IMR-90 (cell line): ENCODE data around the gene RNF182. TPM values are rescaled to one million over a fixed set of nuclear protein-coding genes. Genes with fewer than 3 reads are reported as not detected.

ENCODE experiments used
- ATAC-seq: fragments of 200-7000 bp; cut with Tn5 transposase; 2 replicates; pipeline ENCODE4 v1.9.1; 2020; ENCODE audit warnings: low read depth, mild to moderate bottlenecking, moderate library complexity
- BruUV-seq: library from RNA; stranded (reverse); fragments of 400-500 nt; replicated peaks from 2 replicates; lab custom pipeline; 2021; lab: Mats Ljungman, UMichigan
- CTCF ChIA-PET: fragments of 300-600 bp; formaldehyde crosslinking; extraction: SDS; loops from one replicate; lab custom pipeline; 2021; ENCODE audit warnings: antibody characterized with exemption; lab: Yijun Ruan, JAX
- POLR2A ChIA-PET: fragments of 300-600 bp; sonication (Branson Sonifier 250); formaldehyde crosslinking; loops from one replicate; lab custom pipeline; 2022; ENCODE audit warnings: antibody characterized with exemption; ENCODE audit not compliant: unreplicated experiment; lab: Charles Lee
- DNase-seq: peaks from one replicate; pipeline ENCODE4 v3.0.0; 2013
- H2AFZ ChIP-seq: replicated peaks from 2 replicates; pipeline ENCODE3; 2013; ENCODE audit warnings: low read length, mild to moderate bottlenecking; ENCODE audit not compliant: poor library complexity
- H2AK5ac ChIP-seq: 2 replicates; pipeline ENCODE4 v1.6.1; 2013; ENCODE audit warnings: low read depth, low read length, inconsistent platforms
- H2AK9ac ChIP-seq: replicated peaks from 2 replicates; pipeline ENCODE3; 2013; ENCODE audit warnings: mild to moderate bottlenecking, low read depth, low read length, moderate library complexity; ENCODE audit not compliant: poor library complexity
- H2BK120ac ChIP-seq: 2 replicates; pipeline ENCODE4 v1.6.1; 2013; ENCODE audit warnings: low read depth, low read length, inconsistent platforms
- H2BK15ac ChIP-seq: 3 replicates; pipeline ENCODE4 v1.6.1; 2013; ENCODE audit warnings: low read depth, low read length, inconsistent platforms
- H2BK20ac ChIP-seq: 2 replicates; pipeline ENCODE4 v1.6.1; 2013; ENCODE audit warnings: low read depth, mild to moderate bottlenecking, inconsistent platforms, low read length, moderate library complexity
- H2BK5ac ChIP-seq: 2 replicates; pipeline ENCODE4 v1.6.1; 2013; ENCODE audit warnings: mild to moderate bottlenecking, low read depth, low read length, inconsistent platforms; ENCODE audit not compliant: poor library complexity, severe bottlenecking
- H3K14ac ChIP-seq: replicated peaks from 2 replicates; pipeline ENCODE4 v1.6.1; 2013; ENCODE audit warnings: low read depth, low read length, inconsistent platforms
- H3K18ac ChIP-seq: 2 replicates; pipeline ENCODE4 v1.6.1; 2013; ENCODE audit warnings: low read depth, low read length, control low read depth
- H3K23ac ChIP-seq: 2 replicates; pipeline ENCODE4 v1.6.1; 2013; ENCODE audit warnings: low read depth, low read length, inconsistent platforms
- H3K27ac ChIP-seq: 2 replicates; pipeline ENCODE4 v1.5.1; 2013; ENCODE audit warnings: mild to moderate bottlenecking, control low read depth, low read length; ENCODE audit not compliant: insufficient read depth
- H3K27me3 ChIP-seq: 2 replicates; pipeline ENCODE4 v1.6.1; 2013; ENCODE audit warnings: low read length; ENCODE audit not compliant: control insufficient read depth, insufficient read depth
- H3K36me3 ChIP-seq: 2 replicates; pipeline ENCODE4 v1.6.1; 2013; ENCODE audit warnings: low read length, mixed read lengths; ENCODE audit not compliant: control insufficient read depth, insufficient read depth
- H3K4ac ChIP-seq: 2 replicates; pipeline ENCODE4 v1.6.1; 2013; ENCODE audit warnings: low read depth, low read length, inconsistent platforms
- H3K4me1 ChIP-seq: 2 replicates; pipeline ENCODE4 v1.6.1; 2013; ENCODE audit warnings: low read length, mixed read lengths; ENCODE audit not compliant: control insufficient read depth, insufficient read depth
- H3K4me2 ChIP-seq: 2 replicates; pipeline ENCODE4 v1.6.1; 2013; ENCODE audit warnings: low read depth, mild to moderate bottlenecking, control low read depth, low read length, moderate library complexity
- H3K4me3 ChIP-seq: 2 replicates; pipeline ENCODE4 v1.5.1; 2013; ENCODE audit warnings: low read depth, mild to moderate bottlenecking, control low read depth, low read length, moderate library complexity; ENCODE audit not compliant: insufficient read depth
- H3K56ac ChIP-seq: 2 replicates; pipeline ENCODE4 v1.6.1; 2013; ENCODE audit warnings: low read length, inconsistent platforms; ENCODE audit not compliant: insufficient read depth; ENCODE audit errors: extremely low read depth
- H3K79me1 ChIP-seq, 2 experiments: 2 replicates each; pipeline ENCODE4 v1.6.1; 2013; ENCODE audit warnings: low read length in 2 of 2, inconsistent platforms in 1 of 2, low read depth in 1 of 2
- H3K9ac ChIP-seq: 2 replicates; pipeline ENCODE4 v1.6.1; 2013; ENCODE audit warnings: low read depth, low read length, control low read depth
- H3K9me1 ChIP-seq: 2 replicates; pipeline ENCODE4 v1.6.1; 2013; ENCODE audit warnings: low read length, inconsistent platforms; ENCODE audit not compliant: insufficient read depth
- H3K9me3 ChIP-seq: 2 replicates; pipeline ENCODE4 v1.6.1; 2013; ENCODE audit warnings: low read length; ENCODE audit not compliant: control insufficient read depth, insufficient read depth
- H4K20me1 ChIP-seq: 2 replicates; pipeline ENCODE4 v1.6.1; 2013; ENCODE audit warnings: low read length, inconsistent platforms; ENCODE audit not compliant: insufficient read depth
- H4K5ac ChIP-seq: 2 replicates; pipeline ENCODE4 v1.6.1; 2013; ENCODE audit warnings: mild to moderate bottlenecking, low read depth, low read length, control low read depth
- H4K8ac ChIP-seq, 2 experiments: 2 replicates each; pipeline ENCODE4 v1.6.1; 2013; ENCODE audit warnings: low read depth in 2 of 2, low read length in 2 of 2, control low read depth in 1 of 2, inconsistent platforms in 1 of 2
- H4K91ac ChIP-seq: 2 replicates; pipeline ENCODE4 v1.6.1; 2013; ENCODE audit warnings: low read depth, low read length, inconsistent platforms; ENCODE audit not compliant: insufficient read depth
- CEBPB ChIP-seq: IDR thresholded peaks from 2 replicates; pipeline ENCODE4 v1.6.1; 2012; ENCODE audit warnings: low read depth, low read length, improper control_type of control experiment
- CHD1 ChIP-seq: IDR thresholded peaks from 2 replicates; pipeline ENCODE4 v1.6.1; 2012; ENCODE audit warnings: low read depth, low read length, improper control_type of control experiment
- CTCF ChIP-seq: conservative IDR thresholded peaks from 2 replicates; pipeline ENCODE4 v1.5.1; 2012; ENCODE audit warnings: mild to moderate bottlenecking, low read depth, low read length, improper control_type of control experiment
- FOS ChIP-seq: fragments of 150-350 bp; IDR thresholded peaks from 2 replicates; pipeline ENCODE4 v1.6.1; 2016; ENCODE audit warnings: low read depth, low read length
- MAZ ChIP-seq: IDR thresholded peaks from 2 replicates; pipeline ENCODE4 v1.6.1; 2012; ENCODE audit warnings: low read depth, mild to moderate bottlenecking, low read length, improper control_type of control experiment, moderate library complexity, borderline replicate concordance
- NFE2L2 ChIP-seq: fragments of 150-350 bp; IDR thresholded peaks from 2 replicates; pipeline ENCODE4 v1.6.1; 2016; ENCODE audit warnings: low read depth, mild to moderate bottlenecking, low read length
- POLR2A ChIP-seq: IDR thresholded peaks from 2 replicates; pipeline ENCODE4 v1.6.1; 2012; ENCODE audit warnings: mild to moderate bottlenecking, low read depth, low read length
- RAD21 ChIP-seq: IDR thresholded peaks from 2 replicates; pipeline ENCODE4 v1.6.1; 2012; ENCODE audit warnings: low read length, improper control_type of control experiment
- RCOR1 ChIP-seq: IDR thresholded peaks from 2 replicates; pipeline ENCODE4 v1.6.1; 2012; ENCODE audit warnings: mild to moderate bottlenecking, low read length, improper control_type of control experiment; ENCODE audit not compliant: insufficient replicate concordance
- RFX5 ChIP-seq: IDR thresholded peaks from 2 replicates; pipeline ENCODE4 v1.8.0; 2012; ENCODE audit warnings: low read depth, mild to moderate bottlenecking, low read length, moderate library complexity
- SMC3 ChIP-seq: fragments of 150-350 bp; IDR thresholded peaks from 2 replicates; pipeline ENCODE4 v1.6.1; 2016; ENCODE audit warnings: low read depth, mild to moderate bottlenecking, antibody characterized with exemption, low read length, moderate library complexity
- USF2 ChIP-seq: fragments of 150-350 bp; IDR thresholded peaks from 2 replicates; pipeline ENCODE4 v1.6.1; 2017; ENCODE audit warnings: mild to moderate bottlenecking, antibody characterized with exemption, low read length, low read depth
- WGBS, 2 experiments: methylation state at CpG; one replicate each; pipeline versions ENCODE4 v1.1.5 to v1.1.7; 2013; ENCODE audit warnings: missing lambda C conversion rate in 2 of 2; ENCODE audit not compliant: insufficient read length in 1 of 2; ENCODE audit errors: extremely low coverage in 2 of 2; 5-methylcytosine and 5-hydroxymethylcytosine counted together
- dilution Hi-C: fragments of 300-500 bp; cut with HindIII; formaldehyde crosslinking; loops from one replicate; pipeline ENCODE4 v1.14.3; 2018; ENCODE audit warnings: low sequenced_read_pairs; ENCODE audit not compliant: unreplicated experiment
- in situ Hi-C: fragments of 300-500 bp; cut with MboI; formaldehyde crosslinking; loops from 3 replicates; pipeline ENCODE4 v1.14.3; 2019; ENCODE audit warnings: low sequenced_read_pairs, inconsistent platforms, mixed read lengths
- intact Hi-C: fragments of 100-400 bp; cut with micrococcal nuclease; formaldehyde crosslinking; loops from 2 replicates; pipeline ENCODE4 v1.10.0; 2022
- polyA plus RNA-seq, 3 experiments: library from polyadenylated mRNA; depleted of rRNA; stranded (reverse); fragments of >200 nt; gene quantifications; 2 replicates each; pipeline ENCODE4 v1.2.3, GENCODE V29; 2012; ENCODE audit warnings: low replicate concordance in 1 of 3
- total RNA-seq: library from RNA; depleted of rRNA; stranded (reverse); fragments of >200 nt; gene quantifications from 2 replicates; pipeline ENCODE4 v1.2.3, GENCODE V29; 2012
- TF ChIP-seq, protein P1 (sequence below): fragments of 150-350 bp; IDR thresholded peaks from 2 replicates; pipeline ENCODE4 v1.6.1; 2016; ENCODE audit warnings: low read depth, mild to moderate bottlenecking, low read length, moderate library complexity, borderline replicate concordance

RNF182 gene
- total and polyA plus RNA-seq, 2 of the 4 experiments (the other 2 are of a cell fraction): 4.1 to 9.1 TPM

DNA sequence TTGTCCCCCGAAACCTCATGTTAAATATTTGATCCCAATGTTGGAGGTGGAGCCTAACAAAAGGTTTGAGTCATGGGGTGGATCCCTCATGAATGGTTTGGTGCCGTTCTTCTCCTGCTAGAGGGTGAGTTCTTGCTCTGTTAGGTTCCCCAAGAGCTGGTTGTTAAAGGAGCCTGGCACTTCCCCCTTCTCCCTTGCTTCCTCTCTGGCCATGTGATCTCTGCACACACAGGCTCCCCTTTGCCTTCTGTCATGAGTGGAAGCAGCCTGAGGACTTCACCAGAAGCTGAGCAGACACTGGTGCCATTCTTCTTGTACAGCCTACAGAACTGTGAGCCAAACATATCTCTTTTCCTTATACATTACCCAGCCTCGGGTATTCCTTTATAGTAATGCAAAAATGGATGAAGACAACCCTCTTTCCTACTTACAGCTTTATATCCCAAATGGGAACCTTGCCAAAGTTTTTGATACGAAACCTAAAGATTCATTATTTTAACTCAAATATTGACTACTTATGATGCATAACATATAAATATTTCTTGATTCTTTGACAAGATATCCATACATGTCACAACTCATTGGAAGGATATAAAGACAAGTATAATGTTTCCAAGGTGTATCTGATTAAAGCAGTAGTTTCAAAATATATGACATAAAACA lies 61.0 kb downstream of the RNF182 start:
- H2AK5ac ChIP-seq: no peak overlapping the region
- CTCF ChIA-PET: no interaction called here
- H3K27me3 ChIP-seq: no peaks in the 10 kb centered on the region
- no peak overlapping the region for H3K56ac ChIP-seq
- no peak overlapping the region for H2BK120ac ChIP-seq
- no TSS peak for BruUV-seq
- H3K9ac ChIP-seq: no peak overlapping the region
- H3K14ac ChIP-seq: no peak overlapping the region
- no peaks in the 10 kb centered on the region for H3K9me3 ChIP-seq
- no peak overlapping the region for H4K5ac ChIP-seq
- WGBS, 2 experiments: no CpG with 5 or more reads among the region's 4 CpGs
- in situ Hi-C loops: no loop called here
- POLR2A ChIA-PET: no interaction called here
- H3K4me2 ChIP-seq: no peak overlapping the region
- no peak overlapping the region for H4K8ac ChIP-seq
- H2BK15ac ChIP-seq: no peak overlapping the region
- TF ChIP-seq CTCF (no peak), USF2 (no peak), CHD1 (no peak), FOS (no peak), RAD21 (no peak), SMC3 (no peak), NFE2L2 (no peak), POLR2A (no peak), CEBPB (no peak), RCOR1 (no peak), RFX5 (no peak), MAZ (no peak)
- TF ChIP-seq, protein P1, sequence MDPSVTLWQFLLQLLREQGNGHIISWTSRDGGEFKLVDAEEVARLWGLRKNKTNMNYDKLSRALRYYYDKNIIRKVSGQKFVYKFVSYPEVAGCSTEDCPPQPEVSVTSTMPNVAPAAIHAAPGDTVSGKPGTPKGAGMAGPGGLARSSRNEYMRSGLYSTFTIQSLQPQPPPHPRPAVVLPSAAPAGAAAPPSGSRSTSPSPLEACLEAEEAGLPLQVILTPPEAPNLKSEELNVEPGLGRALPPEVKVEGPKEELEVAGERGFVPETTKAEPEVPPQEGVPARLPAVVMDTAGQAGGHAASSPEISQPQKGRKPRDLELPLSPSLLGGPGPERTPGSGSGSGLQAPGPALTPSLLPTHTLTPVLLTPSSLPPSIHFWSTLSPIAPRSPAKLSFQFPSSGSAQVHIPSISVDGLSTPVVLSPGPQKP: no peak
- H3K18ac ChIP-seq: no peak overlapping the region
- no peaks in the 10 kb centered on the region for H3K79me1 ChIP-seq
- H3K4me3 ChIP-seq: no peak overlapping the region
- no peaks in the 10 kb centered on the region for H4K20me1 ChIP-seq
- intact Hi-C loops: loop anchor here (5.0 kb wide), 1 partner anchor 38 kb away; no protein-coding TSS in a partner anchor
- ATAC-seq: no peak
- no peak overlapping the region for H3K4ac ChIP-seq
- H3K27ac ChIP-seq: no peak overlapping the region
- H2BK5ac ChIP-seq: no peak overlapping the region
- no peak overlapping the region for H3K23ac ChIP-seq
- H2AK9ac ChIP-seq: no peak overlapping the region
- H3K4me1 ChIP-seq: peaks cover 2% of the 10 kb centered on the region; the same call in 1 of the 2 replicates
- DNase-seq: no peak
- no peak overlapping the region for H2AFZ ChIP-seq
- dilution Hi-C loops: no loop called here
- no peak overlapping the region for H2BK20ac ChIP-seq
- H4K91ac ChIP-seq: no peak overlapping the region
- no peaks in the 10 kb centered on the region for H3K36me3 ChIP-seq
- H3K9me1 ChIP-seq: peaks cover 6% of the 10 kb centered on the region; the same call in 1 of the 2 replicates
